ENCODE measurements around the gene SKAP1.

DNA sequence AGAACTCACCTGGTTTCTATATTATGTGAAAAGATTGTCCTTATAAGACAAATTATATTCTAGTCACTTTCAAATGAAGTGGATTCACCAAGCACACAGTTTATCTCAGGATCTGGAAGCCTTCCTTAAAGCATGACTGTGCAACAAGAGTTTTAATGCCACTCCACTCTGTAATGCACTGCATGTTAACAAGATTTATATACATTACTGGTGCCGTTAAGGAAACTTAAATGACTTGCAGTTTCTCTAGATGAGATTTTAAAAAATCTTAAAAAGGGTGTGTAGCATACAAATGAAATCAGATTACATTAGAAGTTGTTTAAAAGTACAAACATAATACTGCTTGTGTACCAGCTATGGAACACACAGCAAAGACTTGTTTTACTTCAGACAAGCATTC lies 171.7 kb downstream of the SKAP1 start:
- no peak for TF ChIP-seq CTCF (IDR thresholded peaks at IDR 0.05 in 4 of 5, conservative IDR thresholded peaks at IDR 0.05 in 1 of 5)
- TF ChIP-seq POLR2A (IDR thresholded peaks at IDR 0.05) = no peak

All from gastrocnemius medialis (tissue), 4 donors.